SK-N-SH (cell line): ENCODE measurements around the gene ZNF19. TPM values are rescaled to one million over a fixed set of nuclear protein-coding genes. Genes with fewer than 3 reads are reported as not detected.

Experiments
- CTCF ChIA-PET: fragments of 300-600, 350-600 bp; formaldehyde crosslinking; extraction: SDS; loops from one replicate; lab custom pipeline; 2021; lab: Yijun Ruan, JAX
- POLR2A ChIA-PET: fragments of 350-600 bp; sonication (Branson Sonifier 250); formaldehyde crosslinking; extraction: SDS; loops from one replicate; lab custom pipeline; 2020; ENCODE audit warnings: antibody characterized with exemption, inconsistent platforms; lab: Yijun Ruan, JAX
- DNase-seq: peaks from one replicate; pipeline ENCODE4 v3.0.0; 2012
- H2AFZ ChIP-seq: fragments of 200-600 bp; sonication (generic); 2 replicates; pipeline ENCODE4 v1.8.1; 2016; ENCODE audit warnings: antibody characterized with exemption, mild to moderate bottlenecking, low read depth
- H3F3A ChIP-seq: fragments of 200-600 bp; sonication (generic); replicated peaks from 2 replicates; pipeline ENCODE3; 2016; ENCODE audit warnings: antibody characterized with exemption, mild to moderate bottlenecking; ENCODE audit not compliant: insufficient read depth
- H3K27ac ChIP-seq, 2 experiments: fragments of 200-500 bp in 1 of 2; fragments of 200-600 bp in 1 of 2; sonication (Bioruptor generic) in 1 of 2; sonication (generic), shearing (Covaris generic) in 1 of 2; 2 replicates each; pipeline versions ENCODE4 v1.5.1 to v1.6.1; 2014 to 2016; ENCODE audit warnings: low read depth in 2 of 2, inconsistent platforms in 1 of 2, low read length in 1 of 2, mild to moderate bottlenecking in 1 of 2, mixed read lengths in 1 of 2
- H3K27me3 ChIP-seq: fragments of 200-600 bp; sonication (generic), shearing (Covaris generic); 2 replicates; pipeline ENCODE4 v1.6.1; 2016; ENCODE audit warnings: mixed run types; ENCODE audit not compliant: insufficient read depth
- H3K36me3 ChIP-seq, 2 experiments: fragments of 200-500 bp in 1 of 2; fragments of 200-600 bp in 1 of 2; sonication (Bioruptor generic) in 1 of 2; sonication (generic) in 1 of 2; replicated peaks in 1 of 2; 2 replicates each; pipeline versions ENCODE3 to v1.5.1; 2014 to 2016; ENCODE audit warnings: low read length in 1 of 2, mild to moderate bottlenecking in 1 of 2; ENCODE audit not compliant: insufficient read depth in 2 of 2, control insufficient read depth in 1 of 2
- H3K4me1 ChIP-seq, 2 experiments: fragments of 200-500 bp in 1 of 2; fragments of 200-600 bp in 1 of 2; sonication (Bioruptor generic) in 1 of 2; sonication (generic), shearing (Covaris generic) in 1 of 2; 2 replicates each; pipeline versions ENCODE4 v1.5.1 to v1.6.1; 2014 to 2016; ENCODE audit warnings: low read depth in 1 of 2, low read length in 1 of 2, mixed run types in 1 of 2; ENCODE audit not compliant: insufficient read depth in 2 of 2, control insufficient read depth in 1 of 2
- H3K4me2 ChIP-seq: fragments of 200-600 bp; sonication (generic), shearing (Covaris generic); 2 replicates; pipeline ENCODE4 v1.6.1; 2017; ENCODE audit warnings: mixed run types
- H3K4me3 ChIP-seq, 2 experiments: fragments of 200-500 bp in 1 of 2; fragments of 200-600 bp in 1 of 2; sonication (Bioruptor generic) in 1 of 2; sonication (generic), shearing (Covaris generic) in 1 of 2; 2 replicates each; pipeline versions ENCODE4 v1.5.1 to v1.8.1; 2014 to 2016; ENCODE audit warnings: low read depth in 2 of 2, inconsistent platforms in 1 of 2, low read length in 1 of 2, mild to moderate bottlenecking in 1 of 2, mixed read lengths in 1 of 2, moderate library complexity in 1 of 2
- H3K79me2 ChIP-seq: fragments of 200-600 bp; sonication (generic); 2 replicates; pipeline ENCODE4 v1.8.1; 2017; ENCODE audit warnings: mild to moderate bottlenecking; ENCODE audit not compliant: insufficient read depth
- H3K9ac ChIP-seq: fragments of 200-600 bp; sonication (generic); 2 replicates; pipeline ENCODE4 v1.6.1; 2017; ENCODE audit warnings: mixed run types
- H3K9me2 ChIP-seq: fragments of 200-600 bp; sonication (generic); 2 replicates; pipeline ENCODE4 v1.6.1; 2017; ENCODE audit warnings: mixed run types
- H3K9me3 ChIP-seq: fragments of 200-600 bp; sonication (generic); 2 replicates; pipeline ENCODE4 v1.6.1; 2017; ENCODE audit warnings: mixed run types, mild to moderate bottlenecking, moderate library complexity
- H4K20me1 ChIP-seq: fragments of 200-600 bp; sonication (generic); 2 replicates; pipeline ENCODE4 v1.6.1; 2017; ENCODE audit warnings: mild to moderate bottlenecking, mixed run types; ENCODE audit not compliant: insufficient read depth
- CTCF ChIP-seq: fragments of 200-600 bp; sonication (generic); IDR thresholded peaks from 2 replicates; pipeline ENCODE4 v1.6.1; 2017; ENCODE audit warnings: antibody characterized with exemption, mild to moderate bottlenecking, moderate library complexity
- EP300 ChIP-seq, 2 experiments: IDR thresholded peaks; 2 replicates each; pipeline versions ENCODE4 v1.4.0 to v1.6.1; 2012; ENCODE audit warnings: borderline replicate concordance in 1 of 2, low read depth in 1 of 2, low read length in 1 of 2
- EZH2phosphoT487 ChIP-seq: fragments of 200-600 bp; sonication (generic); IDR thresholded peaks from 2 replicates; pipeline ENCODE4 v1.6.1; 2017; ENCODE audit warnings: low read depth, mixed run types, mild to moderate bottlenecking, antibody characterized with exemption, moderate library complexity, borderline replicate concordance
- FOSL2 ChIP-seq: IDR thresholded peaks from 2 replicates; pipeline ENCODE4 v1.4.0; 2012; ENCODE audit warnings: low read depth, mild to moderate bottlenecking, moderate library complexity, borderline replicate concordance
- FOXM1 ChIP-seq: IDR thresholded peaks from 2 replicates; pipeline ENCODE4 v1.4.0; 2012; ENCODE audit warnings: low read depth, mild to moderate bottlenecking
- GABPA ChIP-seq: IDR thresholded peaks from 2 replicates; pipeline ENCODE4 v1.4.0; 2012; ENCODE audit warnings: low read depth, mild to moderate bottlenecking
- JUND ChIP-seq: IDR thresholded peaks from 2 replicates; pipeline ENCODE4 v1.4.0; 2012
- MEF2A ChIP-seq: IDR thresholded peaks from 2 replicates; pipeline ENCODE4 v1.4.0; 2012; ENCODE audit warnings: low read depth, borderline replicate concordance
- NFIC ChIP-seq: IDR thresholded peaks from 2 replicates; pipeline ENCODE4 v1.4.0; 2012; ENCODE audit warnings: borderline replicate concordance
- POLR2AphosphoS5 ChIP-seq: IDR thresholded peaks from 2 replicates; pipeline ENCODE4 v1.6.1; 2012; ENCODE audit warnings: low read depth, low read length
- RAD21 ChIP-seq: IDR thresholded peaks from 2 replicates; pipeline ENCODE4 v1.6.1; 2012; ENCODE audit warnings: mild to moderate bottlenecking, low read length
- RCOR1 ChIP-seq: fragments of 150-350 bp; IDR thresholded peaks from 2 replicates; pipeline ENCODE4 v1.6.1; 2017; ENCODE audit warnings: antibody characterized with exemption, low read length
- SIN3A ChIP-seq: IDR thresholded peaks from 2 replicates; pipeline ENCODE4 v1.6.1; 2012; ENCODE audit warnings: low read depth, mild to moderate bottlenecking, low read length, moderate library complexity, borderline replicate concordance
- SMC3 ChIP-seq: IDR thresholded peaks from 2 replicates; pipeline ENCODE4 v1.6.1; 2012; ENCODE audit warnings: low read depth, low read length, improper control_type of control experiment
- TEAD4 ChIP-seq: IDR thresholded peaks from 2 replicates; pipeline ENCODE4 v1.4.0; 2012; ENCODE audit warnings: mild to moderate bottlenecking, borderline replicate concordance; ENCODE audit not compliant: insufficient read depth
- USF1 ChIP-seq: IDR thresholded peaks from 2 replicates; pipeline ENCODE4 v1.4.0; 2012; ENCODE audit warnings: low read depth, borderline replicate concordance
- YY1 ChIP-seq: IDR thresholded peaks from 2 replicates; pipeline ENCODE4 v1.4.0; 2012; ENCODE audit warnings: low read depth, mild to moderate bottlenecking
- WGBS: methylation state at CpG from one replicate; pipeline ENCODE4 v1.1.6; 2017; ENCODE audit warnings: low lambda C conversion rate; 5-methylcytosine and 5-hydroxymethylcytosine counted together
- polyA plus RNA-seq, 3 experiments: library from polyadenylated mRNA; depleted of rRNA; stranded (reverse); fragments of >200 nt; gene quantifications; 2 replicates each; pipeline ENCODE4 v1.2.3, GENCODE V29; 2012
- TF ChIP-seq, protein P1 (sequence below): IDR thresholded peaks from 2 replicates; pipeline ENCODE4 v1.4.0; 2012; ENCODE audit warnings: low read depth, borderline replicate concordance
- TF ChIP-seq, protein P2 (sequence below): IDR thresholded peaks from 2 replicates; pipeline ENCODE4 v1.6.1; 2012; ENCODE audit warnings: mild to moderate bottlenecking, low read depth, low read length, moderate library complexity
- TF ChIP-seq, protein P3 (sequence below): fragments of 150-350 bp; IDR thresholded peaks from 2 replicates; pipeline ENCODE4 v1.6.1; 2017; ENCODE audit warnings: antibody characterized with exemption, low read length, low read depth, borderline replicate concordance

ZNF19 gene
- polyA plus RNA-seq, 1 of the 3 experiments (the other 2 are of a cell fraction) = 1.4 TPM

DNA sequence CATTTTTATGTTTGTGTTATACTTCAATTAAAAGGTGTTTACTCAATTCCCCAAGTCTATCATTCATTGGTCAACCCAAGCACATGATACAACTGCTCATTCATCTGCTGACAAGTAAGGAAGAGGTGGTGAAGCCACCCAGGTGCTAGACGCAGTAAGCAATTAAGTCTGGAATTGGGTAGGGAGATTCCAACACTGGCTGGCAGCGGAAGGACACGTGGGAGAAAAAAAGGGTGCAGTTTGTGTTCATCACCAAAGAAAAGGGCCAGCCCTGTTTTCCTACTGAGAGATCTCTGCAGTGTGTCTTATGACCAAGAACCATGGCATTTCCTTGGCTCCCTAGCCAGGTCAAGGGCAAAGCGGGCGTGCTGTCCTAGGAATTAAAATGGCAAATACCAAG is 15.2 kb downstream of the ZNF19 start:
- 81% methylated on average over 5 of the region's 5 CpGs for WGBS
- Histone ChIP-seq H3K9me3 (no peaks in the 10 kb centered on the region; the same call in 1 of the 2 replicates), H3K9ac (no peak overlapping the region), H3K36me3 (peaks cover 28 to 35% of the 10 kb centered on the region in 2 experiments), H2AFZ (no peak overlapping the region), H3K9me2 (no peaks in the 10 kb centered on the region), H3K79me2 (no peaks in the 10 kb centered on the region), H4K20me1 (no peaks in the 10 kb centered on the region), H3F3A (peaks cover 20% of the 10 kb centered on the region), H3K27me3 (no peaks in the 10 kb centered on the region), H3K4me1 (no peaks in the 10 kb centered on the region), H3K27ac (peak overlapping the region in 1 of 2 experiments; percentile 77; a peak in 1 of 4 replicates), H3K4me3 (no peak overlapping the region), H3K4me2 (0 out of 2 replicates have a peak overlapping the region, but pooled peaks have one; percentile 25)
- no peak for DNase-seq
- POLR2A ChIA-PET = no interaction called here
- TF ChIP-seq MEF2A = no peak
- TF ChIP-seq RCOR1 = no peak
- TF ChIP-seq YY1 = no peak
- no peak for TF ChIP-seq SIN3A
- no peak for TF ChIP-seq JUND
- no peak for TF ChIP-seq EP300 (IDR thresholded peaks at IDR 0.05; ENCODE audit: borderline replicate concordance in 1 of 2, low read depth in 1 of 2, low read length in 1 of 2)
- TF ChIP-seq CTCF = no peak
- no peak for TF ChIP-seq USF1
- TF ChIP-seq, protein P1, sequence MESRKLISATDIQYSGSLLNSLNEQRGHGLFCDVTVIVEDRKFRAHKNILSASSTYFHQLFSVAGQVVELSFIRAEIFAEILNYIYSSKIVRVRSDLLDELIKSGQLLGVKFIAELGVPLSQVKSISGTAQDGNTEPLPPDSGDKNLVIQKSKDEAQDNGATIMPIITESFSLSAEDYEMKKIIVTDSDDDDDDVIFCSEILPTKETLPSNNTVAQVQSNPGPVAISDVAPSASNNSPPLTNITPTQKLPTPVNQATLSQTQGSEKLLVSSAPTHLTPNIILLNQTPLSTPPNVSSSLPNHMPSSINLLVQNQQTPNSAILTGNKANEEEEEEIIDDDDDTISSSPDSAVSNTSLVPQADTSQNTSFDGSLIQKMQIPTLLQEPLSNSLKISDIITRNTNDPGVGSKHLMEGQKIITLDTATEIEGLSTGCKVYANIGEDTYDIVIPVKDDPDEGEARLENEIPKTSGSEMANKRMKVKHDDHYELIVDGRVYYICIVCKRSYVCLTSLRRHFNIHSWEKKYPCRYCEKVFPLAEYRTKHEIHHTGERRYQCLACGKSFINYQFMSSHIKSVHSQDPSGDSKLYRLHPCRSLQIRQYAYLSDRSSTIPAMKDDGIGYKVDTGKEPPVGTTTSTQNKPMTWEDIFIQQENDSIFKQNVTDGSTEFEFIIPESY = no peak
- no peak for TF ChIP-seq NFIC
- TF ChIP-seq SMC3 = no peak
- no peak for TF ChIP-seq FOSL2
- TF ChIP-seq, protein P2, sequence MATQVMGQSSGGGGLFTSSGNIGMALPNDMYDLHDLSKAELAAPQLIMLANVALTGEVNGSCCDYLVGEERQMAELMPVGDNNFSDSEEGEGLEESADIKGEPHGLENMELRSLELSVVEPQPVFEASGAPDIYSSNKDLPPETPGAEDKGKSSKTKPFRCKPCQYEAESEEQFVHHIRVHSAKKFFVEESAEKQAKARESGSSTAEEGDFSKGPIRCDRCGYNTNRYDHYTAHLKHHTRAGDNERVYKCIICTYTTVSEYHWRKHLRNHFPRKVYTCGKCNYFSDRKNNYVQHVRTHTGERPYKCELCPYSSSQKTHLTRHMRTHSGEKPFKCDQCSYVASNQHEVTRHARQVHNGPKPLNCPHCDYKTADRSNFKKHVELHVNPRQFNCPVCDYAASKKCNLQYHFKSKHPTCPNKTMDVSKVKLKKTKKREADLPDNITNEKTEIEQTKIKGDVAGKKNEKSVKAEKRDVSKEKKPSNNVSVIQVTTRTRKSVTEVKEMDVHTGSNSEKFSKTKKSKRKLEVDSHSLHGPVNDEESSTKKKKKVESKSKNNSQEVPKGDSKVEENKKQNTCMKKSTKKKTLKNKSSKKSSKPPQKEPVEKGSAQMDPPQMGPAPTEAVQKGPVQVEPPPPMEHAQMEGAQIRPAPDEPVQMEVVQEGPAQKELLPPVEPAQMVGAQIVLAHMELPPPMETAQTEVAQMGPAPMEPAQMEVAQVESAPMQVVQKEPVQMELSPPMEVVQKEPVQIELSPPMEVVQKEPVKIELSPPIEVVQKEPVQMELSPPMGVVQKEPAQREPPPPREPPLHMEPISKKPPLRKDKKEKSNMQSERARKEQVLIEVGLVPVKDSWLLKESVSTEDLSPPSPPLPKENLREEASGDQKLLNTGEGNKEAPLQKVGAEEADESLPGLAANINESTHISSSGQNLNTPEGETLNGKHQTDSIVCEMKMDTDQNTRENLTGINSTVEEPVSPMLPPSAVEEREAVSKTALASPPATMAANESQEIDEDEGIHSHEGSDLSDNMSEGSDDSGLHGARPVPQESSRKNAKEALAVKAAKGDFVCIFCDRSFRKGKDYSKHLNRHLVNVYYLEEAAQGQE = no peak
- TF ChIP-seq FOXM1 = no peak
- TF ChIP-seq RAD21 = no peak
- TF ChIP-seq, protein P3, sequence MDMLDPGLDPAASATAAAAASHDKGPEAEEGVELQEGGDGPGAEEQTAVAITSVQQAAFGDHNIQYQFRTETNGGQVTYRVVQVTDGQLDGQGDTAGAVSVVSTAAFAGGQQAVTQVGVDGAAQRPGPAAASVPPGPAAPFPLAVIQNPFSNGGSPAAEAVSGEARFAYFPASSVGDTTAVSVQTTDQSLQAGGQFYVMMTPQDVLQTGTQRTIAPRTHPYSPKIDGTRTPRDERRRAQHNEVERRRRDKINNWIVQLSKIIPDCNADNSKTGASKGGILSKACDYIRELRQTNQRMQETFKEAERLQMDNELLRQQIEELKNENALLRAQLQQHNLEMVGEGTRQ = no peak
- TF ChIP-seq EZH2phosphoT487 = no peak
- no peak for TF ChIP-seq POLR2AphosphoS5
- no peak for TF ChIP-seq TEAD4
- TF ChIP-seq GABPA = no peak
- CTCF ChIA-PET = interaction anchor here (1.5 kb wide), 1 partner anchor 15 kb away, joined by 3 read pairs; no protein-coding TSS in a partner anchor
